GM23248 (cell line): ENCODE measurements around the gene PNMT.

ENCODE experiments used
- EZH2 ChIP-seq: fragments of 200-600 bp; sonication (generic); IDR thresholded peaks from 2 replicates; pipeline ENCODE4 v1.6.1; 2018; ENCODE audit warnings: antibody characterized with exemption, mild to moderate bottlenecking; ENCODE audit not compliant: insufficient read depth, poor library complexity, severe bottlenecking
- EZH2phosphoT487 ChIP-seq: fragments of 200-600 bp; sonication (generic); IDR thresholded peaks from 2 replicates; pipeline ENCODE4 v1.6.1; 2018; ENCODE audit warnings: antibody characterized with exemption, moderate library complexity, mild to moderate bottlenecking, low read depth; ENCODE audit not compliant: insufficient read depth

GRCh38 chr17:39660397-39661385 lies 7.6 kb upstream of the PNMT start:
- TF ChIP-seq EZH2phosphoT487 (no peak), EZH2 (no peak)
